NCI-H2081 treated with DMSO at 0.1 percent for 48 hours (cell line): ENCODE results near the gene OR4N5.
"Not testable (repeated sequence)": the region's sequence is repeated elsewhere in the genome, so short reads cannot be mapped to it uniquely, and the experiment has no call there.

Source experiments
- DNase-seq: peaks from one replicate; lab custom pipeline; 2025; lab: John Stamatoyannopoulos, UW

Gene OR4N5, protein sequence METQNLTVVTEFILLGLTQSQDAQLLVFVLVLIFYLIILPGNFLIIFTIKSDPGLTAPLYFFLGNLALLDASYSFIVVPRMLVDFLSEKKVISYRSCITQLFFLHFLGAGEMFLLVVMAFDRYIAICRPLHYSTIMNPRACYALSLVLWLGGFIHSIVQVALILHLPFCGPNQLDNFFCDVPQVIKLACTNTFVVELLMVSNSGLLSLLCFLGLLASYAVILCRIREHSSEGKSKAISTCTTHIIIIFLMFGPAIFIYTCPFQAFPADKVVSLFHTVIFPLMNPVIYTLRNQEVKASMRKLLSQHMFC

DNA sequence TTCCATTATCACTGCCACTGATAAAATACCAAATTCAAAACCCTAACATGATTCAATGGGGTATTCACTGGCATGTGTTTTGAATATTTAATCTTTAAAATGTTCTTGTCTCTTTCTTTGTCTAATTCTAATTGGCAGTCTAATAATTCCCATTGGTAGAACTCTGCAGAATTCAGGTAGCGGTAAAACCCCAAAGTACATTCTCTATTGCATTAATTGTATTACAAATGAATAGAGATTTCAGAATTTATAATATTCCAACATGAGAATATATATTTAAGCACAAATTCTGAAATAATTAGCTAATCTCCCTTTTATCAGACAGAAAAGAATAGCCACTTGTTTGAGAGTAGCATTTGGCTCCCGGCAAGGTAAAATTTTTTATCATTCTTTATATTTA is at the start of gene OR4N5:
TSS of gene OR4N5 (plus strand) at position 301 of the 400 bp plus-strand sequence. CDS start 4,916 bp downstream, outside the sequence.
- DNase-seq, result no peak

DNA sequence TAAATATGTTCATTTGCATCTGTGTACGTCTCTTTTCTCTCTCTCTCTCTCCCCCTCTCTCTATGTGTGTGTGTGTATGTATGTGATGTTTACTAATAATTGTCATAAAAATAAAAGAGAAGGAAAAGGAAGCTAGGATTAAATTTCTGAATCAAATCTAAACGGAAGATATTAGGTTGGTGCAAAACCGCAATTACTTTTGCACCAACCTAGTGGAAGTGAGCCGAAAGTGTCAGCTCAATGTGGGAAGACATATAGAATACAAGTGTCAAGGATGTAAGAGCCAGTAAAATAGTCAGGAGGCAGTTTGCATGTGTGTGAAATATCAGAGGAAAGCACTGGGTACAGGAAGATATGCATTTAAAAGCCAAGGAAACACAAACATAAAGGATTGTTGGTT is 46.6 kb upstream of the OR4N5 start:
- DNase-seq, result no peak

DNA sequence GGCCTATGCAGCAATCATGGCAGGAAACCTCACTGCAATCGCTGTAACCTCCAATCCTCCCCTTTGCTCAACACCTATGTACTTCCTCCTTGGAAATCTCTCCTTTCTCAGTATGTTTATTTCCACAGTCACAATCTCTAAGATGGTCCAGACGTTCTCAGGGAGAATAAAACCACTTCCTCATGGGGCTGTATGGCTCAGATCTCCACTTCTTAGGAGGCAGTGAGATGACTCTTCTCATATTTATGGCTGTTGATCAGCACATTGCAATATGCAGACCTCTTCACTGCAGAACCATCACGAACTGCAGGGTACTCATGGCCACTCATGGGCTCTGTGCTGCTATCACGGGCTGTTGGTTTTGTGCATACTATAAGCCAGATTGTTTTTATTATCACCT is 45.2 kb upstream of the OR4N5 start:
- no peak for DNase-seq

DNA sequence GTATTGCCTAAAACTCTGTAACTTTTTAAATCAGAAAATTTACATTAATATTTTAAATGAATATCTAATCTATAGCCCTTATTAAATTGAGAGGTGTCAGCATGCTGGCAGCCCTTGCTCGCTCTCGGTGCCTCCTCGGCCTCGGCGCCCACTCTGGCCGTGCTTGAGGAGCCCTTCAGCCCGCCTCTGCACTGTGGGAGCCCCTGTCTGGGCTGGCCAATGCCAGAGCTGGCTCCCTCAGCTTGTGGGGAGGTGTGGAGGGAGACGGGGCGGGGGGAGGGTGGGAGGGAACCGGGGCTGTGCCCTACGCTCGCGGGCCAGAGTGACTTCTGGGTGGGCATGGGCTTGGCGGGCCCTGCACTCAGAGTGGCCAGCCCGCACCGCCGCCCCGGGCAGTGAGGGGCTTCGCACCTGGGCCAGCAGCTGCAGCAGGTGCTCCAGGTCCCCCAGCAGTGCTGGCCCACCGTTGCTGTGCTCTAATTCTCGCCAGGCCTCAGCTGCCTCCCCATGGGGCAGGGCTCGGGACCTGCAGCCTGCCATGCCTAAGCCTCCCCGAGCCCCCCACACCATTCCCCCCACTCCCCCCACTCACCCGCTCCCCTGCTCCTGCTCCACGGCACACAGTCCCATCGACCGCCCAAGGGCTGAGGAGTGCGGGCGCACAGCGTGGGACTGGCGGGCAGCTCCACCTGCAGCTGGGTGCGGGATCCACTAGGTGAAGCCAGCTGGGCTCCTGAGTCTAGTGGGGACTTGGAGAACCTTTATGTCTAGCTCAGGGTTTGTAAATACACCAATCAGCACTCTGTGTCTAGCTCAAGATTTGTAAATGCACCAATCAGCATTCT is 39.5 kb upstream of the OR4N5 start:
- DNase-seq, result not testable (repeated sequence)

DNA sequence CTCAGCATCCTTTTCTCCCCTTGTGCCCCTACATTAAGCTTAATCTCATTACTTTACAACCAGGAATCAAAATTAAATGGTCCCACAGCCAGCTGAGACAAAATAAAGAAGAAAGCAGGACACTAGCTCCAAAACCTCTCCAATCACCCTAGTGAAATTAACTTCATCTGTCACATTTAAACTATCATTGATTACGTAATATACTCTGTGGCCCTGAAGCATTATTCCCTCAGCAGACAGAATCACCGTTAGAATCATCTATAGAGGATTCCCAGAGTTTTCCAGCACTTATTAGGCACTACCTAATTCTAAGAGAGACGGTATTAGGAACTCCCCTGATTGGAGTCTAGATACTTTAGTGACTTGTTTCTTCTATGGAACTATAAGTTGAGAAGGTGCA is 28.2 kb upstream of the OR4N5 start, which contains the start of gene OR4K17:
TSS of gene OR4K17 (plus strand) at position 302 of the 400 bp plus-strand sequence. CDS start 6,761 bp downstream, outside the sequence.
- no peak for DNase-seq

DNA sequence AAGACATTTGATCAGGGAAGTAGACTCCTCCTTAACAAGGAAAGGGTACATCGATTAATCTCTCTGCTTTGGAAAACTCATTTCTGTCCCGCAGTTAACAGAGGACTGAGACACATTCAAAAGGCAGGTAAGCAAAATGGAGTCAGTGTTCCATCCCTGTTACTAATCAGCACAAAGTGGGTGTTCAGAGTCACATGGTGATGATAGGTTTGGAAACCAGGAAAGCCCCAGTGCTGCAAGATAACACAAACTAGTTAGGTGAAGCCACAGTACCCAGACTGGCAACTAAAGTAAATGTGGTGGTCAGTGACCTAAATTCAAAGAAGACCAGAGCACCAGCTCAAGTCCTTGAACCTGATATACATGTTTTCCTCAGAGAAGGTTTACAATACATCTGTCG is 26.3 kb upstream of the OR4N5 start:
- no peak for DNase-seq

DNA sequence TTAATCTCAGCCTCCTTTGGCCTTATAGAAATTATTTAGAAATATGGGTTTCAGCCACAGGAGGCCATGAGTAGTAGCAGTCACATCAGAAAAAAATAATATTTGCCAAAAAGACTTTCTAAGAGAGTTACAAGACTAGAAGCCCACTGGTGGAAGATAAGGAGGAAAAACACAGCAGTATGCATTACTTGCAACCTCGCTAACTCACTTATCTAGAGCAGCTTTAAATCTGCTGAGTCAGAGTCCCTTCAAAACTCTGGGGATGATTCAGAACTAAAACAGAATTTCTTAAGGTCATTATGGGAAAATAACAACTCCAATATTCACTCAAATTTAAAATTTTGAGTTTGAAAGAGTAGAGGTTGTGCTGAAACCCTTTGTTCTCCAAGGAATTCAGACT is 21.9 kb upstream of the OR4N5 start:
- no peak for DNase-seq

DNA sequence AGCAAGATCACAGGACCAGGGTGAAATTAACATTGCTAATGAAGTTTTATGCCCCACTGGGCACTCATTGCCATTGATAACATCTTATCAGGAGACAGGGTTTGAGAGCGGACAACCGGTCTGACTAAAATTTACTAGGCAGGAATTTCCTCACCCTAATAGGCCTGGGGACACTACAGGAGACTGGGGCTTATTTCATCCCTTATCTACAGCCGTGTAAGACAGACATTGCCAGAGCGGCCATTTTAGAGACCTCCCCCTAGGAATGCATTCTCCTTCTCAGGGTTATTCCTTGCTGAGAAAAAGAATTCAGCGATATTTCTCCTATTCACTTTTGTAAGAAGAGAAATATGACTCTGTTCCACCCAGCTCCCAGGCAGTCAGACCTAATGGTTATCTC is 19.8 kb upstream of the OR4N5 start:
- no peak for DNase-seq

DNA sequence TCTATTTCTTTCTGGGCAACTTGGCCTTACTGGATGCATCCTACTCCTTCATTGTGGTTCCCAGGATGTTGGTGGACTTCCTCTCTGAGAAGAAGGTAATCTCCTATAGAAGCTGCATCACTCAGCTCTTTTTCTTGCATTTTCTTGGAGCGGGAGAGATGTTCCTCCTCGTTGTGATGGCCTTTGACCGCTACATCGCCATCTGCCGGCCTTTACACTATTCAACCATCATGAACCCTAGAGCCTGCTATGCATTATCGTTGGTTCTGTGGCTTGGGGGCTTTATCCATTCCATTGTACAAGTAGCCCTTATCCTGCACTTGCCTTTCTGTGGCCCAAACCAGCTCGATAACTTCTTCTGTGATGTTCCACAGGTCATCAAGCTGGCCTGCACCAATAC is 5.3 kb downstream of the OR4N5 start:
- no peak for DNase-seq

DNA sequence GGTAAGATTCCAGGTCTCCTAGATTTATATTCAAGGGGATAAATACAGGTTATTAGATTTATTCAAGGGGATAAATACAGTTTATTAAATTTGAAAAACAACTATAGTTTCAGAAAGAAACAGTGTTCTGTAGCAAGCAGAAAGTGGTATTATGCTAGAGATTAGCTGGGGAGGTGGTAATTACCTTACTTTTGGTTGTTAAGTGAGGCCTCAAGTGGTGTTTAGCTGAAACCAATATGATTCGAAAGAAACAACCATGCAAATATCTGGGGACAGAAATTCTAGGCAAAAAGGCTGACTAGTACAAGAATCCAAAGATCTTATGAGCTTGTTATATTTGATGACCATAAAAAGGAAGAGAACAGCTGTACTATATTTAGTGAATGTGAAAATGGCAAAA is 6.2 kb downstream of the OR4N5 start:
- DNase-seq, result no peak

DNA sequence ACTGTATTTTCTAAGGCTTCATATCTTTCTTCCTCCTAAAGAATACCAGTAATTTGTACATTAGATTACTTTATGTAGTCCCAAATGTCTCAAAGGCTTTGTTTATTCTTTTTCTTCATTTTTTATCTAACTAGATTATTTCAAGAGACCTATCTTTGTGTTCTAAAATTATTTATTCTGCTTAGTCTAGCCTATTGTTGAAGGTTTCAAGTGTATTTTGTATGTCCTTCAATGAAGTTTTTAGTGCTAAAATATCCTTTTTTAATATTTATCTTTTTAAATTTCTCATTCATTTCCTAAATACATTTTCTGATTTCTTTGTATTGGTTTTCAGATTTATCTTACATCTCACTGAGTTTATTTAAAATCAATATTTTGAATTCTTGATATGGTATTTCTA is 25.8 kb downstream of the OR4N5 start:
- no peak for DNase-seq

DNA sequence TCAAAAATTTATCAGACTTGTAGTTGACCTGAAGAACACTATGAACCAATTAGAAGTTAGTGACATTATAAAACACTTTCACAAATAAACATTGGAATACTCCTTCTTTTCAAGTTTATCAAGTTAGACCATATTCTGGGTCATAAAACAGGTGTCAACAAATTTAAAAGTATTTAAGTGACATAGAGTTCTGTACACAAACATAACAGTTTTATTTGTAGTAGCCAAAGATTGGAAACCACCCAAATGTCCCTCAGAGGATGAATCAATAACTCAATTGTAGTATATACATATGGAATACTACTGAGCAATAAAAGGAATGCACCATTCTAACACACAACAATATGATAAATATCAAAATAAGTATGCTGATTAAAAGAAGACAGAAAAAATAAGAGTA is 28.5 kb downstream of the OR4N5 start:
- DNase-seq, result no peak

DNA sequence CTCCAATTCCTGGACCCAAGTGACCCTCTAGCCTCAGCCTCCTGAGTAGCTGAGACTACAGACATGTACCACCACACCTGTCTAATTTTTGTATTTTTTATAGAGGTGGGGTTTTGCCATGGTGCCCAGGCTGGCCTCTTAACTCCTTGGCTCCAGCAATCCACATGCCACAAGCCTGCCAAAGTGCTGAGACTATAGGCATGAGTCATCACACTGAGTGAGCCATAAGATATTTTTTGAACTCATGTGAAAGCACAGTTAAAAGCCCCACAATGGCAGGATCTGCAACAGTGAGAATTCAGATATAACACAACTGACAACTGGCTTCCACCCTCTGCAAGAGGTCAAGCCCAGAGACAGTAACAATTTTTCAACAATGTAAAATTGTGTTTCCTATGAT is 31.2 kb downstream of the OR4N5 start:
- DNase-seq, result not testable (repeated sequence)

DNA sequence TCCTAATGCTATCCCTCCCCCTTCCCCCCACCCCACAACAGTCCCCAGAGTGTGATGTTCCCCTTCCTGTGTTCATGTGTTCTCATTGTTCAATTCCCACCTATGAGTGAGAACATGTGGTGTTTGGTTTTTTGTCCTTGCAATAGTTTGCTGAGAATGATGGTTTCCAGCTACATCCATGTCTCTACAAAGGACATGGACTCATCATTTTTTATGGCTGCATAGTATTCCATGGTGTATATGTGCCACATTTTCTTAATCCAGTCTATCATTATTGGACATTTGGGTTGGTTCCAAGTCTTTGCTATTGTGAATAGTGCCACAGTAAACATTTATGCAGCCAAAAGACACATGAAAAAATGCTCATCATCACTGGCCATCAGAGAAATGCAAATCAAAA is 35.6 kb downstream of the OR4N5 start:
- not testable (repeated sequence) for DNase-seq

DNA sequence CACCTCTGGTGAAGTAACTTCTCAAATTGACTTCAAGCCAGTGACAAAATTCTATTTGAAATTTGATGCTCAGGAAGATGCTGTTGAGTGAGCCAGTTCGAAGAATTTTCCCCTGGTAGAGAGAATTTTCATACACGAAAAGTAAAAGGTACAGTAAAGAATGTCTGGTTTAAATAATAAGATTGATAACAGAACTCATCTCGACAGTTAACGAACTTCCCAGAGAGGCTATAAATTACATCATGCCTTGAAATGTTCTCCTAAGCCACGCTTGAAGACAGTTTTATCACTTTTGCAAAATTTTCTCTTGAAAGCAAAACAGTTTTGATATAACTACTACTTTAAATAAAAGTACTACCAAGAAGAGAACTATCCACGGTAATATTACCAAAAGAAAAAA is 37.7 kb downstream of the OR4N5 start:
- DNase-seq, result no peak

DNA sequence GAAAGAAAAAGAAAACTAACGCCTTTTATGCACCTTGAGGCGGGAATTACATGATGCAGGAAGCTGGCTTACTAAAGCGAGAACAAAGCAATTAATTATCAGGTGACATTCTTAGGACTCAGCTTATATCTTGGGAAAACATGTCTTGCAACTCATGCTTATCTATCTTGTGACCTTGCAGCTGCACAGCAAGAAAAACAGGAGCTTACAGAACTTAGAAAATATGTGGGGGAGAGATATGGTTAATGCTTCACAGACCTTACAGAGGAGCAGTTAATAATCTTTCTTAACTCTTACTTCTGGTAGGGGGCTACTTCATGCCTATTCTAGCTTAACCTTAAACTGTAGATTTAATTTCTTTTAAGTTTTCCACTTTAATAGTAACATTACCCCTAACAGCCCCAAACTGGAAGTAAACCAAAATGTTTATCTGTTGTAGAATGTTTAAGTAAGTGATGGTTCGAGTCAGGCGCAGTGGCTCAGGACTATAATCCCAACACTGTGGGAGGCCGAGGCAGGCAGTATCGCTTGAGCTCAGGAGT is 38.9 kb downstream of the OR4N5 start:
- no peak for DNase-seq

DNA sequence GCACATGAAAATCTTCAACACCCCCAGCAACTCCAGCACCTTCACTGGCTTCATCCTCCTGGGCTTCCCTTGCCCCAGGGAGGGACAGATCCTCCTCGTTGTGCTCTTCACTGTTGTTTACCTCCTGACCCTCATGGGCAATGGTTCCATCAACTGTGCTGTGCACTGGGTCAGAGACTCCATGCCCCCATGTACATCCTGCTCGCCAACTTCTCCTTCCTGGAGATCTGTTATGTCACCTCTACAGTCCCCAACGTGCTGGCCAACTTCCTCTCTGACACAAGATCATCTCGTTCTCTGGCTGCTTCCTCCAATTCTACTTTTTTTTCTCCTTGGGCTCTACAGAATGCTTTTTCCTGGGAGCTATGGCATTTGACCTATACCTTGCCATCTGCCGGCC is 40.6 kb downstream of the OR4N5 start:
- DNase-seq, result no peak

DNA sequence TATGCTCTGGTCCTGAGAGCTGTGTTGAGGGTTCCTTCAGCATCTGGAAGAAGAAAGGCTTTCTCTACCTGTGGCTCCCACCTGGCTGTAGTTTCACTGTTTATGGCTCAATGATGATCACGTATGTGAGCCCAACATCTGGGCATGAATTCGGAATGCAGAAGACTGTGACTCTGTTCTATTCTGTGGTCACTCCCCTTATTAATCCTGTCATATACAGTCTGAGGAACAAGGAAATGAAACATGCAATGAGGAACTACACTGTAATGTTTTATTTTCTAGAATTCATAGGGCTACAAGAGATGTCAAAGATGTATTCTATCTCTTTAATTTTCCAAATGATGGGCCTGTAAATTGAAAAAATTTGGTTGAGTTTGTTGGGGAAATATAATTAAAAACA is 41.3 kb downstream of the OR4N5 start:
- DNase-seq, result no peak

DNA sequence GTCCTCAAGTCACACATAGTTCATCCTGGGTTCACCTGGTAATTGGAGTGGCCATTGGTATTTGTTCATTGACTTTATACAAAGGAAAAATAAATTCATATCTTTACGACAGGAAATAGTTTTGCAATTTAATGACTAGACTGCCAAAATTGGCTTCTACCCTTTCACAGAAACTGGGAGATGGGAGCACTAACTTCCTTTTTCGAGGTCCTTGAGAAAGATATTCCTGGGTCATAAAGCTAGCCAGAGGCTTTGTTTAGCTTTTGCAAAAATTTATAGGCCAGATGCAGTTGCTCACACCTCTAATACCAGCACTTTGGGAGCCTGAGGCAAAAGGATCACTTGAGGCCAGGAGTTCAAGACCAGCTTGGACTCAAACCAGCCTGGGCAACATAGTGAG is 41.9 kb downstream of the OR4N5 start:
- no peak for DNase-seq

DNA sequence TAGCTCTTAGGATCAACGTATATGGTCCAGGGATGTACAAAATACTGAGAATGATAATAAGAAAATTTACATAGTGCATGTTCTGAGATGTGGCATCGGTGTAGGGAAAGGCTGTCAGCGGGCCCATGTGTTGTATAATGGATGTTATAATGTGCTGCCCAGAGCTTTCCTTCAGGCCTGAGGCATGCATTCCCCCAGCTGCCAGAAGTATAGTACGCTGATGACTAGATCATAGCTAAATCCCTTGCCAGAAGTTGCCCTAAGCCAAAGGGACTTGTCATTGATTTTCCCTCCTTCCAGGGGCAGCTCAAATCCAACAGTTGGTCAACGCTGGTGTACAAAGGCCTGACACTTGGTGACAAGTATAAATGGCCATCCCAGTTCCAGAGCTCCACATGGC is 45.6 kb downstream of the OR4N5 start:
- no peak for DNase-seq

DNA sequence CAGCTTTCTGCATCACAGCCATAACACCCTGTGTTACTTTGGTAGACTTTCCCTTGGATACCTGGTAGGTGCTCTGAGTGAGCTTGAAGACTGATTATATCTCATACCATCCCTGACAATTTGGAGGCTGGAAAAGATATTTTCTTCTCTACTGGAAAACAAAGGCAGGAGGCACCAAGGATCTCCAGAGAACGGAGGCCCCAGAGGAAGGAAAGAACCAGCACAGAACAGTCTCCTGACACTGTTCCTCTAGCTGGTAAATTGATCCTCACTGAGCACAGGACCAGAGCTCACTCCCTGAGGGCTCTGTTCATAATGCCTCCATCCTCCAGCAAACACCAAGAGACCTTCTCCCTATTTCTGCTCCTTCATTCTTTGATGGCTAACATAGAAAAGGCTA is 52.0 kb downstream of the OR4N5 start, which contains the start of gene OR11G2:
TSS of gene OR11G2 (plus strand) at position 301 of the 400 bp plus-strand sequence. CDS start 6,542 bp downstream, outside the sequence.
- DNase-seq, result no peak

DNA sequence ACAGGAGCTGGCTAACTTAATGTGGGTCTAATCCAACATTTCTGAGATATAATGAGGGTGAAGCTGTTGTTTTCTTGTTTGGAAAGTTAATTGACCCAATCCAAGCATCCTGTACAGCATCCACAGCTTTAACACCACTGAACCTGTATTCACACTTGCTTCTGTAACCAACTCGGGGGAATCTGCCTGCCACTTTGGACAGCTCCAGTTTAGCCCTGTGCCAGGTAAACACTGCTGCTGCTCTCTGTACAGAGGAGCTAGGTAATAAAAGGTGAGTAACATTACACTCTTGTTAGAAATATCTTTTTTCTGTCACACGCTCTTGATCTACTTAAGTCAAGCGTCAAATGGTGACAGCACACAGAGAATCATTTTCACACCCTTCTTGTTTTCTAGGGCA is 52.8 kb downstream of the OR4N5 start:
- DNase-seq, result no peak

DNA sequence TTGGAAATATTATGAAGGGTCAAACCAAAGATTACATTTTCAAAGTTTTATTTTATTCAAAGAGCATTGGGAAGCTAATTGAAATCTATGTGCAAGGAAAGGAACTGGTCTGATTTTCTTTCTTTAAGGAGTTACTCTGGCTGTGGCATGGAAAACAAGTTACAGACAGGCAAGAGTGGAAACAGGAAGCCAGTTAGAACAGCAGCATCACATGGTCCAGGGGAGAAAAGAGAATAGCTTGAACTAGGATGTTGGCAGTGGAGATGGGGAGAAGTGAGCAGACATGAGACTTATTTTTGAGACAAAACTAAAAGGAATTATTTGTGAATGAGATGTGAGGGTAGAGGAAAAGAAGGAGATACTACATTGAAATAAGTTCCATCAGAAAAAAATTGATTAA is 55.5 kb downstream of the OR4N5 start:
- DNase-seq, result no peak
